Left lung (tissue), 10 donors: ENCODE data around the gene SMDT1. TPM values are rescaled to one million over a fixed set of nuclear protein-coding genes. Genes with fewer than 3 reads are reported as not detected.
A peak's percentile ranks its signal among the peaks of the same experiment; 100 is the strongest.
"Not testable (repeated sequence)": the region's sequence is repeated elsewhere in the genome, so short reads cannot be mapped to it uniquely, and the experiment has no call there.

Experiments used
- ATAC-seq: fragments of 200-7000 bp; cut with Tn5 transposase; one replicate; pipeline ENCODE4 v1.9.1; 2020; ENCODE audit warnings: moderate library complexity
- DNase-seq, 4 donors: peaks; one replicate each; pipeline ENCODE4 v3.0.0-alpha.2; 2013 to 2020
- H3K27ac ChIP-seq, 2 donors: fragments of 200-600 bp; sonication (generic) in 1 of 2; one replicate each; pipeline versions ENCODE4 v1.5.0 to v1.8.0; 2020 to 2021
- H3K27me3 ChIP-seq, 2 donors: fragments of 200-600 bp; sonication (generic) in 1 of 2; one replicate each; pipeline versions ENCODE4 v1.5.0 to v1.8.0; 2020 to 2021
- H3K36me3 ChIP-seq, 2 donors: fragments of 200-600 bp; sonication (generic) in 1 of 2; one replicate each; pipeline versions ENCODE4 v1.5.0 to v1.8.0; 2020 to 2021
- H3K4me1 ChIP-seq, 2 donors: fragments of 200-600 bp; one replicate each; pipeline ENCODE4 v1.8.0; 2021
- H3K4me3 ChIP-seq, 2 donors: fragments of 200-600 bp; sonication (generic) in 1 of 2; one replicate each; pipeline versions ENCODE4 v1.5.0 to v1.8.0; 2020 to 2021; ENCODE audit warnings: mild to moderate bottlenecking in 1 of 2
- H3K9me3 ChIP-seq, 2 donors: fragments of 200-600 bp; sonication (generic) in 1 of 2; one replicate each; pipeline versions ENCODE4 v1.5.0 to v1.8.0; 2020 to 2021
- intact Hi-C, 2 donors: fragments of 100-400 bp; cut with DNase I; formaldehyde crosslinking; loops; one replicate each; pipeline versions ENCODE4 v1.11.2 to v1.14.2; 2022
- polyA plus RNA-seq, 6 donors: library from polyadenylated mRNA; unstranded; fragments of 120-200 nt; gene quantifications; one replicate each; pipeline ENCODE4 v1.2.1, GENCODE V29; 2013; ENCODE audit not compliant: insufficient read length in 6 of 6
- total RNA-seq, 2 donors: library from RNA; stranded (reverse); fragmentation: NEBNext Ultra II Directional; extraction: Animal tissue kit (Norgen Biotek cat#: 25700); gene quantifications; one replicate each; pipeline ENCODE4 v1.2.1, GENCODE V29; 2021
- TF ChIP-seq, protein P1 (sequence below), 2 donors: fragments of 200-600 bp; sonication (generic) in 1 of 2; IDR thresholded peaks; one replicate each; pipeline versions ENCODE4 v1.5.0 to v1.8.0; 2021; ENCODE audit warnings: antibody characterized with exemption in 2 of 2
- donor health status: DM: no; HTN: yes; CAD: no.
- donor health status: DM: no; HTN: no; CAD: no.

SMDT1 gene
- total and polyA plus RNA-seq, 8 donors: 73.2 to 111 (median 91.1) TPM

GRCh38 chr22:42130639-42131431 lies 51.3 kb downstream of the SMDT1 start, which contains the start of gene CYP2D6:
CYP2D6 (minus strand) TSS chr22:42130810; CDS start chr22:42130791, 19 bp downstream.
- intact Hi-C loops, H3K36me3 ChIP-seq, H3K27ac ChIP-seq, H3K27me3 ChIP-seq, ATAC-seq, H3K4me1 ChIP-seq, H3K4me3 ChIP-seq, H3K9me3 ChIP-seq: not testable (repeated sequence)
- peak in 1 of 4 donors; percentile 72 for DNase-seq

DNA sequence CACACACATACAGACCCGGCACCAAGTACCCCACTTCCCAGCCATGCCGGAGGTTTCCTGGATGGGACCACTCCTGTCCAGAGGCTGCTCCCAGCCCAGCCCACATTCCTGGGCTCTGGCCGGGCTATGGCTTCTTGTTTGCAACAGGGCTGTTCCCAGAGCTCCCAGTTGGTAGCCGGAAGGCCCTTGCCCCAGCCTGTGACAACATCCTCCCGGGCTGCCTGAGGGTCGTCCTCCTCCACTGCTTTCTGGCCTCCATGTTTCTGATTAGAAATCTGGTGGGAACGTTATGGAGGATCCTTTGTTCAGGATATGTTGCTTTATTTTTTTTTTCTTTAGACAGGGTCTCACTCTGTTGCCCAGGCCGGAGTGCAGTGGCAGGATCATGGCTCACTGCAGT lies 52.1 kb downstream of the SMDT1 start:
- DNase-seq (peak in 1 of 4 donors; percentile 65), ATAC-seq (no peak)
- H3K27ac ChIP-seq: no peak overlapping the region
- no peaks in the 10 kb centered on the region for H3K9me3 ChIP-seq
- no peaks in the 10 kb centered on the region for H3K36me3 ChIP-seq
- H3K4me3 ChIP-seq: no peak overlapping the region
- H3K27me3 ChIP-seq: peaks cover 0 to 4% of the 10 kb centered on the region in 2 donors
- no peaks in the 10 kb centered on the region for H3K4me1 ChIP-seq
- TF ChIP-seq, protein P1, sequence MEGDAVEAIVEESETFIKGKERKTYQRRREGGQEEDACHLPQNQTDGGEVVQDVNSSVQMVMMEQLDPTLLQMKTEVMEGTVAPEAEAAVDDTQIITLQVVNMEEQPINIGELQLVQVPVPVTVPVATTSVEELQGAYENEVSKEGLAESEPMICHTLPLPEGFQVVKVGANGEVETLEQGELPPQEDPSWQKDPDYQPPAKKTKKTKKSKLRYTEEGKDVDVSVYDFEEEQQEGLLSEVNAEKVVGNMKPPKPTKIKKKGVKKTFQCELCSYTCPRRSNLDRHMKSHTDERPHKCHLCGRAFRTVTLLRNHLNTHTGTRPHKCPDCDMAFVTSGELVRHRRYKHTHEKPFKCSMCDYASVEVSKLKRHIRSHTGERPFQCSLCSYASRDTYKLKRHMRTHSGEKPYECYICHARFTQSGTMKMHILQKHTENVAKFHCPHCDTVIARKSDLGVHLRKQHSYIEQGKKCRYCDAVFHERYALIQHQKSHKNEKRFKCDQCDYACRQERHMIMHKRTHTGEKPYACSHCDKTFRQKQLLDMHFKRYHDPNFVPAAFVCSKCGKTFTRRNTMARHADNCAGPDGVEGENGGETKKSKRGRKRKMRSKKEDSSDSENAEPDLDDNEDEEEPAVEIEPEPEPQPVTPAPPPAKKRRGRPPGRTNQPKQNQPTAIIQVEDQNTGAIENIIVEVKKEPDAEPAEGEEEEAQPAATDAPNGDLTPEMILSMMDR (IDR thresholded peaks at IDR 0.05): no peak
- intact Hi-C loops: no loop called here

DNA sequence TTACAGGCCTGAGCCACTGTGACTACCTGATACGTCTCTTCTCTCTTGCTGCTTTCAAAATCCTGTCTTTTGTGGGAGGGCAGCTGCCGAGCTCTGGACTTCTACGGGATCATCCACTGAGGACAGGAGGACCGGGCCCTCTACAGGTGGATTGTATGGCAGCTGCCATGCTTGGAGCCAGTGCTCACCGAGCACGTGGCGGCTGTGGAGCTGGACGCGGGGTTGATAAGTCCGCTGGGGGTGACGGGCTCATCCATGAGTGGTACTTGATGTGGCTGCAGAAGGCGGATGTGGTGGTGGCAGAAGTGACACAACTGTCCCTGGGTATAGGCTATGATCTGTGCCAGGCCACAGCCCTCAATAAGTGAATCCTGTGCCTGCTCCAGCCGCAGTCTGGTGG lies 53.0 kb downstream of the SMDT1 start:
- ATAC-seq (no peak), DNase-seq (peak in 1 of 4 donors; percentile 57)
- no peaks in the 10 kb centered on the region for H3K4me1 ChIP-seq
- H3K36me3 ChIP-seq: no peaks in the 10 kb centered on the region
- H3K27me3 ChIP-seq: peaks cover 0 to 4% of the 10 kb centered on the region in 2 donors
- TF ChIP-seq, protein P1 (IDR thresholded peaks at IDR 0.05): no peak
- no peaks in the 10 kb centered on the region for H3K9me3 ChIP-seq
- H3K4me3 ChIP-seq: no peak overlapping the region
- intact Hi-C loops: no loop called here
- no peak overlapping the region for H3K27ac ChIP-seq

Other genes with a start within 250 kb of the SMDT1 start
- 100 to 1,000 TPM; 130 to 162 TPM for gene SREBF2, start 246.6 kb upstream of the SMDT1 start, total RNA-seq
- gene SREBF2, start 246.6 kb upstream of the SMDT1 start, polyA plus RNA-seq: 100 to 1,000 TPM in 1 of 6 donors, 10 to 100 TPM in 5; 49.2 to 100 (median 69.2) TPM
- gene SHISA8, start 164.6 kb upstream of the SMDT1 start, total RNA-seq: not detected
- gene SHISA8, start 164.6 kb upstream of the SMDT1 start, polyA plus RNA-seq: under 1 TPM in 2 of 6 donors, not detected in 4; 0.11 to 0.24 TPM
- gene TNFRSF13C, start 152.9 kb upstream of the SMDT1 start, total RNA-seq: under 1 TPM; 0.15 to 0.42 TPM
- 1 to 10 TPM; 1.8 to 3.0 (median 2.1) TPM for gene TNFRSF13C, start 152.9 kb upstream of the SMDT1 start, polyA plus RNA-seq
- 10 to 100 TPM in 1 of 2 donors, 1 to 10 TPM in 1; 9.6 to 12.0 TPM for gene CENPM, start 132.5 kb upstream of the SMDT1 start, total RNA-seq
- gene CENPM, start 132.5 kb upstream of the SMDT1 start, polyA plus RNA-seq: 10 to 100 TPM; 10.4 to 20.5 (median 15.7) TPM
- 1 to 10 TPM in 1 of 2 donors, under 1 TPM in 1; 0.99 to 2.0 TPM for gene SEPTIN3, start 110.3 kb upstream of the SMDT1 start, total RNA-seq
- gene SEPTIN3, start 110.3 kb upstream of the SMDT1 start, polyA plus RNA-seq: 1 to 10 TPM; 1.2 to 2.0 (median 1.5) TPM
- gene WBP2NL, start 80.9 kb upstream of the SMDT1 start, total RNA-seq: 1 to 10 TPM; 1.6 to 1.8 TPM
- 1 to 10 TPM; 2.5 to 5.2 (median 3.3) TPM for gene WBP2NL, start 80.9 kb upstream of the SMDT1 start, polyA plus RNA-seq
- gene NAGA, start 8.9 kb upstream of the SMDT1 start, total RNA-seq: 10 to 100 TPM; 30.5 to 35.6 TPM
- 10 to 100 TPM; 21.6 to 28.8 (median 27.3) TPM for gene NAGA, start 8.9 kb upstream of the SMDT1 start, polyA plus RNA-seq
- gene PHETA2, start 5.5 kb upstream of the SMDT1 start, total RNA-seq: 10 to 100 TPM; 18.7 to 20.4 TPM
- 10 to 100 TPM; 11.2 to 18.6 (median 15.0) TPM for gene PHETA2, start 5.5 kb upstream of the SMDT1 start, polyA plus RNA-seq
- gene NDUFA6, start 11.1 kb downstream of the SMDT1 start, total RNA-seq: 10 to 100 TPM; 64.8 to 69.7 TPM
- gene NDUFA6, start 11.1 kb downstream of the SMDT1 start, polyA plus RNA-seq: 10 to 100 TPM; 69.1 to 97.4 (median 87.8) TPM
- 1 to 10 TPM in 1 of 2 donors, under 1 TPM in 1; 0.96 to 1.1 TPM for gene CYP2D6, start 51.1 kb downstream of the SMDT1 start, total RNA-seq
- 1 to 10 TPM; 2.9 to 6.8 (median 5.0) TPM for gene CYP2D6, start 51.1 kb downstream of the SMDT1 start, polyA plus RNA-seq
- 10 to 100 TPM; 35.0 to 41.3 TPM for gene TCF20, start 191.0 kb downstream of the SMDT1 start, total RNA-seq
- 10 to 100 TPM; 24.8 to 27.7 (median 25.1) TPM for gene TCF20, start 191.0 kb downstream of the SMDT1 start, polyA plus RNA-seq